Mammary epithelial cell (primary cell): Measurements from ENCODE around the gene ST6GALNAC1.

ENCODE experiments used
- CTCF ChIP-seq, 2 donors: IDR thresholded peaks in 1 of 2; conservative IDR thresholded peaks in 1 of 2; 2 replicates each; pipeline ENCODE4 v1.5.1; 2011 to 2012; ENCODE audit warnings: inconsistent platforms in 2 of 2, low read length in 2 of 2, mild to moderate bottlenecking in 2 of 2, control low read depth in 1 of 2, low read depth in 1 of 2; ENCODE audit not compliant: insufficient read depth in 1 of 2; ENCODE audit errors: extremely low read depth in 1 of 2
- EZH2 ChIP-seq: IDR thresholded peaks from 2 replicates; pipeline ENCODE4 v1.6.1; 2012; ENCODE audit warnings: low read length, inconsistent platforms, borderline replicate concordance

GRCh38 chr17:76654408-76654807, 10.9 kb upstream of the ST6GALNAC1 start:
- TF ChIP-seq CTCF (conservative IDR thresholded peaks at IDR 0.05 in 1 of 2, IDR thresholded peaks at IDR 0.05 in 1 of 2; ENCODE audit: extremely low read depth in 1 of 2, insufficient read depth in 1 of 2, low read depth in 1 of 2, low read length in 2 of 2), result no peak
- TF ChIP-seq EZH2, result no peak
